Smooth muscle cell of bladder (primary cell): ENCODE measurements around the gene STK10. TPM values are rescaled to one million over a fixed set of nuclear protein-coding genes. Genes with fewer than 3 reads are reported as not detected.

Experiments
- total RNA-seq: library from RNA; depleted of rRNA; stranded (reverse); fragments of >200 nt; gene quantifications from 2 replicates; pipeline ENCODE4 v1.2.3, GENCODE V29; 2014

Gene STK10
- 10.5 and 12.3 TPM in 2 replicates for total RNA-seq

GRCh38 chr5:172188033-172188892 is at the start of gene STK10:
Gene STK10, minus strand, starts transcription at chr5:172188224. Its CDS starts 182 bp downstream, at chr5:172188042.

DNA sequence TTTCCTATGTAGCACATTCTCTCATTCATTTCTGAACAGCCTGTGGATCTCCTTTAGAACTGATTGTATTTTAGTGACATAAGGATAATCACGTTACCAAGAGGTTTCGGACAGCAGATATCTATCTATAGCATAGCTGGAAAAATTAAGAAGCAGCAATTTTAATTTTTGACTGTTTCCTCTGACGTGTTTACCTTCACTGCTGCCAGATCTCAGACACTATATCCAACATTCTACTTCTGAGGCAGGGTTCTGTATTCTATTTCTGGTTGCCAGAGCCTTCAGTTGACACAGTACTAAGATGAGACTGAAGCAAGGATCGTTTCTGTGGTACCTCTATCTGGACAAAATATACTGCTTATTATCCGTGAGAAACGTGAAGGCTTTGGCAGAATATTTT is 5.8 kb upstream of the STK10 start, which contains the start of gene EFCAB9:
TSS of gene EFCAB9 (plus strand) at position 301 of the 400 bp plus-strand sequence. CDS start at position 302, 1 bp downstream.

GRCh38 chr5:172006321-172007174 is 181.5 kb downstream of the STK10 start, which contains the start of gene FBXW11:
Gene FBXW11, minus strand, starts transcription at chr5:172006638. Its CDS starts 136 bp downstream, at chr5:172006502.

Other genes starting within 250 kb of the STK10 start
- gene FBXW11, start 181.6 kb downstream of the STK10 start, total RNA-seq = 60.7 and 75.9 TPM in 2 replicates
- gene EFCAB9, start 5.9 kb upstream of the STK10 start, total RNA-seq = not detected in 2 replicates
- 19.0 and 21.6 TPM in 2 replicates for gene UBTD2, start 95.5 kb upstream of the STK10 start, total RNA-seq